ENCODE results near the gene AASS.
A peak's percentile ranks its signal among the peaks of the same experiment; 100 is the strongest.

The AASS gene

DNA sequence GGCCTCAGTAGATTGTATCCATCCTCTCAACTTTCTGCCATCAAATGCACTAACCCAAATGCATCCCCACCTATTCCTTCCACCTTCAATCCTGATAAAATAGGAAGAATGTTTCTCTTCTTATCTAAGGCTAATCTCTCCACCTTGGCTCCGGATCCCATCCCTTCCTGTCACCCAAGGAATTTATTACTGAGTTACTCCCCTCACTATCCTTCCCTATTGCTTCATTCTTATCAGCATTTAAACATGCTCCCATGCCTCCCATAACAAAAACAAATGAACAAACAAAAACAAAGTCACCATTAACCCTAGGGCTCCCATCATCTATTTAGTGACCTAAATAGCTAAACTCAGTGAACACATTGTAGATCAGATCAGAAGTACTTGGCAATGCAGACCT, 25.3 kb downstream of the AASS start:
- DNase-seq (ENCODE audit: low spot score): no peak

GRCh38 chr7:122103064-122103463, 41.0 kb downstream of the AASS start:
- DNase-seq (ENCODE audit: low spot score): no peak

DNA sequence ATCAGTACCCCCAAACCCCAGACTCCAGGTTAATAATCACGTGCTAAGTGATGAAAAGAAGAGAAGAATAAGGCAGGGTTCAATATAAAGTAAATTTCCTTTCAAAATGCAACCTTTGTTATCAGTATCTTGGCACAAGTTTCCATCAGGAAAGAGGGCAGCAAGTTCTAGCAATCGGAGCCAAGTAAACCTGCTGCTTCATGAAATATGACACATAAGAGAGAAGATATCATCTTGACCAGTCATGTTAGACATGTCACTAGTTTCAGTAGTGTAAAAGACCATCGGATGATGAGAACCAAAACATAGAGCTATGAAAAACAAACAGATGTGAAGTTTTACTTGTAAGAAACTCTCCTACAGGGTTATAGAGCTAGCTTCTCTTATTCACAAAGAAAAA, 44.0 kb downstream of the AASS start:
- no peak for DNase-seq (ENCODE audit: low spot score)

DNA sequence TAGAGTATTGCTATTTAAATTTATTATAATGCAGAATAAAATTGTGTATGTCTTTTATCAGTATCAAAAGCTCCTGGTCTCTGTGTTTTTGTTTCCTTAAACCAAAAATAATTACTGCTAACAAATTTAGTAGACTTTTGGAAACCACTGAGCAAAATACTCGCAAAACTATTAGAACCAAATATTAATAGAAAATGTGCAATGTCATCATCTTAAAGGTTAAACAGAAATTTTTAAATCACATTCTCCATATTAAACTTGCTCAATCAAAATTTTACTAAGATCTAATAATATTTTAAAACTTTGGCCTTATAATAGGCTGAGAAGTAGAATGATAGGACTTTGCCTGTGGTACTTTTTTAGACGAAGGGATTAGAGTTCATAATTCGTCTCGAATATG, 48.4 kb downstream of the AASS start:
- no peak for DNase-seq (ENCODE audit: low spot score)

DNA sequence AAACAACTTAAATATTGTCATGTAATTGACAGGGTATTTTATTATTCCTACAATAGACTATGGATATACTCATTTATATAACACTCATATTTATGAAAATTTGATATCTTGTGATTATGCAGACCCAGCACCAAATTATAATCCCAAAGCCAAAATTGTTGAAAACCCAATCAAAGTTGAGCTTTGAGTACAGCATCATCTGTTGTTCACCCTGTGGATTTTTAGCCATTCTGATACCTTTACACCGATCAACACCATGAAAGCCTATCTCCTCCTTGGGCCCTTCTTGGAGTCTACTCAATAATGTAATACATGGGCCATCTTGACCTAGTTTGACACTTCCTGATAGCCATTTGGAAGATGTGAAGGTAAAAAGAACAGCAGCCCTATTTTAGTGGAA, 49.5 kb downstream of the AASS start:
- DNase-seq (ENCODE audit: low spot score): no peak

- peak; percentile 76 for DNase-seq (ENCODE audit: low spot score)
These were observed 50.9 kb downstream of the AASS start for GRCh38 chr7:122092964-122093797.

DNA sequence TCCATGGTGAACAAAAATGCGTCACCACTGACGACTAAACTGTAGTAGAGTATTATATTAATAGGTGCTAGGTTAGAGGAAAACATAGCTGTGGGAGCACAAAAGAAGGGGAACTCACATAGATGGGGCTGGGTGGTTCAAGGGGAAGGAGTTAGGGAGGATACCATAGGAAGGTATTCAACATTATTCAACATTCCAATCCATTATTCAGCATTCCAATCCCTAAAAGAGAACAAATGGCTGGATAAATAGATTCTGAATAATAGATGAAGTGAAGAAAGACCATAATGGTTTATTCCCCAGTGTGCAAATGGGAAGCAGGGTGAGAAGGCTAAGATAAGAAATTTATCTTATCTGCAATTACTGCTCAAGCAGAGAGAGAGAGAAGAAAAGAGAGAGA, 61.4 kb downstream of the AASS start:
- DNase-seq (ENCODE audit: low spot score): no peak

- no peak for DNase-seq (ENCODE audit: low spot score)
These were observed 61.9 kb downstream of the AASS start for GRCh38 chr7:122082160-122082559.

DNA sequence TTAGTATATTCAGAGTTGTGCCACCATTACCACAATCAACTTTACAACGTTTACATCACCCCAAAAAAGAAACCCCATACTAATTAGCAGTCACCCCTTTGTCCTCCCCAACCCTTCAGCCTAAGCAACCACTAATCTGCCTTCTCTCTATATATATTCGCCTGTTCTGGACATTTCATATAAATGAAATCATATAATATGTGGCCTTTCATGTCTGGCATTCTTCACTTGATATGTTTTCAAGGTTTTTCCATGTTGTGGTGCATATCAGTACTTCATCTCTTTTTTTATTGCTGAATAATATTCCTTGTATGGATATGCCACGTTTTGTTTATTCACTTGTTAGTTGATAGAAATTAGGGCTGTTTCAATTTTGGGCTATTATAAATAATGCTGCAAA, 70.4 kb downstream of the AASS start:
- DNase-seq (ENCODE audit: low spot score): no peak

GRCh38 chr7:122072924-122073599, 71.0 kb downstream of the AASS start:
- DNase-seq (ENCODE audit: low spot score): no peak

DNA sequence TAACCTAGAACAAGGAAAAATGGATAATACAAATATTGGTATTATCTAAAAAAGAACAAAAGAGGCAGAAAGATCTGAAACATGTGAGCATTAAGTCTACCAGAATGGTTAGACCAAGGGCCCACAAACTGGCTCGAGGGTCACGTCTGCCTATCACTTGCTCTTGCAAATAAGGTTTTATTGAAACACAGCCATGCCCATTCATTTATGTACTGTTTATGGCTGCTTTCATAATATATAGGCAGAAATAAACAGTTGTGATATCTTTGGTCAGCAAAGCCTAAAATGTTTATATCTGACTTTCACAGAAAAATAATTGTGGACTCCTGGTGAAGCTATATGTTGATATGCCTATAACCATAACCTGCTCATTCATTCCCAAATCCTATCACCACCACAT, 71.8 kb downstream of the AASS start:
- no peak for DNase-seq (ENCODE audit: low spot score)

DNA sequence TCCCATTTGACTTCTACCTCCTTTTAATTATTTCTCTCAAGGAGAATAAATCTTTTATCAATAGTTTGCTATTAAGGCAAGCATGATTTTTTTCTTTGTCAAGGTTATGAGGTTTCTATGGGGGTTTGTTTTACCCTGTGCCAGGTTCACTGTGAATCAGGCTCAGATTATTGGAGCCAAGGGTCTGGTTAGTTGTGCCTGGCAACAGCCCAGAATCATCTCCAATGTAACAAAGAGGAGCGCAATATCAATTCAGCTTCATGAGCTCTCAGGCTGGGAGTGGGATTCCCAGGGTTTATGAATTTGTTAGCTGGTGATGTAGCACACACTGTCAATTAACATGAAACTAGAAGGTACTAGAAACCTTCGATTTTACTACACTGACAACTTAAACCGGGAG, 73.2 kb downstream of the AASS start:
- no peak for DNase-seq (ENCODE audit: low spot score)

GRCh38 chr7:122070062-122070461, 74.0 kb downstream of the AASS start:
- DNase-seq (ENCODE audit: low spot score): no peak

- DNase-seq (ENCODE audit: low spot score): no peak
These were observed 75.0 kb downstream of the AASS start for GRCh38 chr7:122068999-122069398.

DNA sequence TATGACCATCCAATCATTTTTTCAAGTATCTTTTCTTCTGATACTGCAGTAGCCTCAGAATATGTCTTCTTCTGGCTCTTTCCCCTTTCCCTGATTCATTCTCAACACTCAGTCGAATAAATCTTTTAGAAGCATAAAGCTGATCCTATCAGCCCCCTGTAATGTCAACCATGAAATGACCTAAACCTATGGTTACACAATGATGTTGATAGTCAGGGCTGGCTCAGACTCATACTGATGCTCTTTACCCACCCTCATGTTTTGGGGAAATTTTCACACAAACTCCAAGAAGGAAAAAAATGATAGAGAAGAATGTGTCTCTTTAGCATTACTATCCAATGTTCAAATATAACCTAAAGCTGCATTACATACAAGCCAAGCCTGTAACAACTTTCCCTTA, 76.0 kb downstream of the AASS start:
- DNase-seq (ENCODE audit: low spot score): no peak

DNA sequence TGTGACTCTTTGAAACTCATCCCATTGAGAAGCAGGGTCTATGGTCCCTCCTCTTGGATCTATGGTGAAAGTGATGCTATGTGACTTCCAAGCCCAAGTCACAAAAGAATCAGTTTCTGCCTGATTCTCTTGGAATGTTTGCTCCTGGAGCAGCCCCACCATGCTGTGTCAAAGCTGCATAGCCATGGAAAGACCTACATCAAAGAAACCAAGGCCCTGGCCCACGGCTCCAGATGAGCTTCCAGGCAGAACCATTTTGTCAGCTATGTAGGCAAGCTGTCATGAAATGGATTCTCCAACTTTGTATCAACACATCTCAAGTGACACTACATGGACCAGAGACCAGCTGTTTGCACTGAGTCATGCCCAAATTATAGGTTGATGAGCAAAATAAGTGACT, 77.0 kb downstream of the AASS start:
- no peak for DNase-seq (ENCODE audit: low spot score)

DNA sequence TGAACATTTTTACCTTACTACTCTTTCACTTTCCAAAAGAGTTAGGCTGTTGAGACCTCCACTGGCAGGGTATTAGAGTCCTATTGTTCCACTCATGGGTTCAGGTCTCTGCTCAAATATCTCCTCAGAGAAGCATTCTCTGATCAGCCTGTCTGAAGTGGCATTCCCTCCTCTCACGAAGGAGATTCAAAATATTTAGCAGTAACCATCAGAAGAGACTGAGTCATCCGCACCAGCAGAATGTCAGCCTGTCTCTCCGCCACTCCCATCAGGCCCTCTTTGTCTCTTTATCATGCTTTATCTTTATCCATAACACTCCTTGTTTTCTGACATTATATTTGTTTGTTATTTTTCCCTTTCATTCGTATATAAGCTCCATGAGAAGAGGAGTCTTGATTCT, 79.1 kb downstream of the AASS start:
- DNase-seq (ENCODE audit: low spot score): no peak

GRCh38 chr7:122063146-122063545, 80.9 kb downstream of the AASS start:
- DNase-seq (ENCODE audit: low spot score): no peak

GRCh38 chr7:122059542-122059941, 84.5 kb downstream of the AASS start:
- no peak for DNase-seq (ENCODE audit: low spot score)

DNA sequence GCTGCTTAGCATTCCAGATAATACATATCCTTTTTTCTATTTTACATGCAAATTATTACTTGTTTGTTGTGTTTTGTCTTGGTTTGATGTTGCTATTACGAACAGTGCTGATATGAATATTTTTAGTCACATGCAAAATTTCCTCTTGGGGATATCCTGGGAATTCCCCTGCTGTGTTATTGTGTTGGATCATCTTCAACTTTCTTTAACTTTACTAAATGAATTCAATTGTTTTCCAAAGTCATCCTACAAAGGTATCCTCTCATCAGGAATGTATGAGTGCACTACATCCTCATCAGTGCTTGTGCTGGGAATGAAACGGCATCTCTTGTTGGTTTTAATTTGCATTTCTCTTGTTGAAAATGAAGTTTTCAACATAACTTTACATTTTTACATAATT, 87.1 kb downstream of the AASS start:
- DNase-seq (ENCODE audit: low spot score): peak; percentile 17

DNA sequence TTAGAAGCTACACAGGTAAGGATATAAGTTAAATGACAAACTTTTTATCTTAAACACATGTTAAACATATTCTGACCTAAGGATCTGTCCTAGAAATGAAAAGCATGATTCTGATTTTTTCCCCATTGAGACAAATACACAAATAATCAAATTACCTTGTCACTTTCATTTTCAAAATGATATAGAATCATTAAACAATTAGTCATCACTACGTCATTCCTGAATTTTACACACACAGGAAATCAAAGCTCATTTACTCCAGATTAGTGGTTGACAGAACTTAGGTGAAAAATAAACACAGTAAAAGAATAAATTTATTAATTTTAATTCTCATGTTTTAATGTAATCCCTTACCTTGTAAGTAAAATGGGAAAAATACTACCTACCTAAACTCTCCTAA, 89.0 kb downstream of the AASS start:
- peak; percentile 15 for DNase-seq (ENCODE audit: low spot score)

DNA sequence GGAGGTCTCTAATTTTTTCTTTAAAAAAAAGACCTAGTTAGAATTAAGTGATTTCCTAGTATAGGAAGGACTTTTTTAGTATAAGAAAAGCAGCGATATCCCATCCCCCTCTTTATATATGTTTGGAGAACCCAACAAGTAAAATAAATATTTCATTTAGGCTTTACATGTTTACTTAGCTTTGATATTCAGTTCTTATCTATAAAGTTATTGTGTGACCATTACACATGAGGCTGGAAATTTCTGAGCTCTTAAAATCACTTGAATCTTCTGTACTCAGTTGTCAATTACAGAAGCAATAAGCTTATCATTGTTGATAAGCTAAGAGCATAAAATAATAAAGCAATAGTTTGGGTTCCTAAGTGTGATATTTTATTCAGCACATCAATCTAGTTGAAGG, 89.7 kb downstream of the AASS start:
- DNase-seq (ENCODE audit: low spot score): no peak

GRCh38 chr7:122046402-122046801, 97.6 kb downstream of the AASS start:
- no peak for DNase-seq (ENCODE audit: low spot score)

GRCh38 chr7:122040147-122040546, 103.9 kb downstream of the AASS start:
- DNase-seq (ENCODE audit: low spot score): no peak
